Measurements from ENCODE around the gene UPK1A.
A peak's percentile ranks its signal among the peaks of the same experiment; 100 is the strongest.

UPK1A gene

DNA sequence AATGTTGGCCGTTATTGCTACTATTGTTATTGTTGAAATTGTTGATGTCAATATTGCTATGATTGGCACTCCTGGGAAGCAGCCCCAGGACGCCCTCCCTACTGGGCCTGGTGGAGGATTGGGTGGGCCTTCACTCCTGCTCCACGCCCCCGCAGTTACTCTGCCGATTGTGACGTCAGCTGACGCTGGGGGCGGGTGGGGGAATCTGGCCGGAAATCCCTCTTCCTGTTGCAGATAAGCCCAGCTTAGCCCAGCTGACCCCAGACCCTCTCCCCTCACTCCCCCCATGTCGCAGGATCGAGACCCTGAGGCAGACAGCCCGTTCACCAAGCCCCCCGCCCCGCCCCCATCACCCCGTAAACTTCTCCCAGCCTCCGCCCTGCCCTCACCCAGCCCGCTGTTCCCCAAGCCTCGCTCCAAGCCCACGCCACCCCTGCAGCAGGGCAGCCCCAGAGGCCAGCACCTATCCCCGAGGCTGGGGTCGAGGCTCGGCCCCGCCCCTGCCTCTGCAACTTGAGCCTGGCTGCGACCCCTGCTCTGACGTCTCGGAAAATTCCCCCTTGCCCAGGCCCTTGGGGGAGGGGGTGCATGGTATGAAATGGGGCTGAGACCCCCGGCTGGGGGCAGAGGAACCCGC, 24.7 kb upstream of the UPK1A start, which contains the start of gene ETV2:
ETV2 (plus strand) TSS at position 231 of the 637 bp plus-strand sequence. CDS start 716 bp downstream, outside the sequence.
- TF ChIP-seq CREB1 (IDR thresholded peaks at IDR 0.05; ENCODE audit: low read depth) = no peak
- TF ChIP-seq CEBPB (IDR thresholded peaks at IDR 0.05) = no peak
- TF ChIP-seq MAX (IDR thresholded peaks at IDR 0.05) = no peak
- no peak for TF ChIP-seq TAF1 (IDR thresholded peaks at IDR 0.05; ENCODE audit: low read depth)

DNA sequence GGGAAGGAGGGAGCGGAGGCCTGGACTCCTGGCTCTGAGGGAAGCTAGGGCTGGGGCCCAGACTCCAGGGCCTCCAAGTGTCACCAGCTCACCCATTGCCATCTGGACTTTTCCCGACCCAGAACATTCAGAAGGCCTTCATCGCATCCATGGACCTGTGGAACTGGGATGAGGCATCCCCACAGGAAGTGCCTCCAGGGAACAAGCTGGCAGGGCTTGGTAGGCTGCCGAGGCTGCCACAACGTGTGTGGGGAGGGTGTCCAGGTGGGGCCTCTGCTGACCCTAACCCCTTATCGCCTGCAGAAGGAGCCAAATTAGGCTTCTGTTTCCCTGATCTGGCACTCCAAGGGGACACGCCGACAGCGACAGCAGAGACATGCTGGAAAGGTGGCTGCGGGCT, 24.0 kb upstream of the UPK1A start:
- TF ChIP-seq CREB1 (IDR thresholded peaks at IDR 0.05; ENCODE audit: low read depth) = no peak
- no peak for TF ChIP-seq TAF1 (IDR thresholded peaks at IDR 0.05; ENCODE audit: low read depth)
- TF ChIP-seq TEAD4 (IDR thresholded peaks at IDR 0.05) = no peak
- no peak for TF ChIP-seq MAX (IDR thresholded peaks at IDR 0.05)
- TF ChIP-seq EP300 (IDR thresholded peaks at IDR 0.05; ENCODE audit: borderline replicate concordance) = no peak
- no peak for TF ChIP-seq CEBPB (IDR thresholded peaks at IDR 0.05)
- no peak for TF ChIP-seq YY1 (IDR thresholded peaks at IDR 0.05; ENCODE audit: low read depth)
- no peak for TF ChIP-seq FOXM1 (IDR thresholded peaks at IDR 0.05; ENCODE audit: borderline replicate concordance, low read depth)
- TF ChIP-seq EGR1 (IDR thresholded peaks at IDR 0.05) = no peak
- TF ChIP-seq ZBTB7A (IDR thresholded peaks at IDR 0.05; ENCODE audit: low read depth) = no peak
- TF ChIP-seq NFIC (IDR thresholded peaks at IDR 0.05) = no peak
- TF ChIP-seq TCF12 (IDR thresholded peaks at IDR 0.05; ENCODE audit: low read depth) = no peak

DNA sequence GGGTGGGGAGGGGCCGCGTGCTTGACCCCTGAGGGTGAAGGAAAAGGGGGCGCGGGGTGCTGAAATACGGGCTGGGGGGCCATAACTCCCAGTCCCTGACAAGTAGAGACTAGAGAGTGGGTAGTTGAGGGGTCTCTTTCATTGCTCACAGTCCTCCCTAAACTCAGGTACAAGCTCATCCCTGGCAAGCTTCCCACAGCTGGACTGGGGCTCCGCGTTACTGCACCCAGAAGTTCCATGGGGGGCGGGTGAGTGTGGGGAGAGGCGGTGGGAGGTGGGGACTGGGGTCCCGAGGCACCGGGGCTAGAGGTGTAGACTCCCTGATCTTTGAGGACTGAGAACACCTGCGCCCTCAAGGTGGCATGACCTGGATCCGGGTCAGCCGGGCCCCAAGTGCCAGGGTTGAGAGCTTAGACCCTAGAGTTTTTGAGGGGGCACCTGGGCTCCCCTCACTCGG, 23.5 kb upstream of the UPK1A start:
- TF ChIP-seq USF1 (IDR thresholded peaks at IDR 0.05) (no peak), TEAD4 (IDR thresholded peaks at IDR 0.05) (no peak), FOXM1 (IDR thresholded peaks at IDR 0.05; ENCODE audit: borderline replicate concordance, low read depth) (no peak), RAD21 (IDR thresholded peaks at IDR 0.05; ENCODE audit: low read depth) (no peak), EGR1 (IDR thresholded peaks at IDR 0.05) (no peak), MAX (IDR thresholded peaks at IDR 0.05) (no peak), TCF12 (IDR thresholded peaks at IDR 0.05; ENCODE audit: low read depth) (no peak), EP300 (IDR thresholded peaks at IDR 0.05; ENCODE audit: borderline replicate concordance) (no peak), CEBPB (IDR thresholded peaks at IDR 0.05) (no peak), TAF1 (IDR thresholded peaks at IDR 0.05; ENCODE audit: low read depth) (no peak), YY1 (IDR thresholded peaks at IDR 0.05; ENCODE audit: low read depth) (no peak), CREB1 (IDR thresholded peaks at IDR 0.05; ENCODE audit: low read depth) (no peak), ZBTB7A (IDR thresholded peaks at IDR 0.05; ENCODE audit: low read depth) (no peak), NFIC (IDR thresholded peaks at IDR 0.05) (no peak)
- TF ChIP-seq, protein P1, sequence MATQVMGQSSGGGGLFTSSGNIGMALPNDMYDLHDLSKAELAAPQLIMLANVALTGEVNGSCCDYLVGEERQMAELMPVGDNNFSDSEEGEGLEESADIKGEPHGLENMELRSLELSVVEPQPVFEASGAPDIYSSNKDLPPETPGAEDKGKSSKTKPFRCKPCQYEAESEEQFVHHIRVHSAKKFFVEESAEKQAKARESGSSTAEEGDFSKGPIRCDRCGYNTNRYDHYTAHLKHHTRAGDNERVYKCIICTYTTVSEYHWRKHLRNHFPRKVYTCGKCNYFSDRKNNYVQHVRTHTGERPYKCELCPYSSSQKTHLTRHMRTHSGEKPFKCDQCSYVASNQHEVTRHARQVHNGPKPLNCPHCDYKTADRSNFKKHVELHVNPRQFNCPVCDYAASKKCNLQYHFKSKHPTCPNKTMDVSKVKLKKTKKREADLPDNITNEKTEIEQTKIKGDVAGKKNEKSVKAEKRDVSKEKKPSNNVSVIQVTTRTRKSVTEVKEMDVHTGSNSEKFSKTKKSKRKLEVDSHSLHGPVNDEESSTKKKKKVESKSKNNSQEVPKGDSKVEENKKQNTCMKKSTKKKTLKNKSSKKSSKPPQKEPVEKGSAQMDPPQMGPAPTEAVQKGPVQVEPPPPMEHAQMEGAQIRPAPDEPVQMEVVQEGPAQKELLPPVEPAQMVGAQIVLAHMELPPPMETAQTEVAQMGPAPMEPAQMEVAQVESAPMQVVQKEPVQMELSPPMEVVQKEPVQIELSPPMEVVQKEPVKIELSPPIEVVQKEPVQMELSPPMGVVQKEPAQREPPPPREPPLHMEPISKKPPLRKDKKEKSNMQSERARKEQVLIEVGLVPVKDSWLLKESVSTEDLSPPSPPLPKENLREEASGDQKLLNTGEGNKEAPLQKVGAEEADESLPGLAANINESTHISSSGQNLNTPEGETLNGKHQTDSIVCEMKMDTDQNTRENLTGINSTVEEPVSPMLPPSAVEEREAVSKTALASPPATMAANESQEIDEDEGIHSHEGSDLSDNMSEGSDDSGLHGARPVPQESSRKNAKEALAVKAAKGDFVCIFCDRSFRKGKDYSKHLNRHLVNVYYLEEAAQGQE (IDR thresholded peaks at IDR 0.05; ENCODE audit: low read depth) = no peak

- peak; percentile 95 for TF ChIP-seq MAX (IDR thresholded peaks at IDR 0.05)
- TF ChIP-seq, protein P1 (IDR thresholded peaks at IDR 0.05; ENCODE audit: low read depth) = no peak
- peak; percentile 55; the same call in 1 of the 2 replicates for TF ChIP-seq EP300 (IDR thresholded peaks at IDR 0.05; ENCODE audit: borderline replicate concordance)
- no peak for TF ChIP-seq TEAD4 (IDR thresholded peaks at IDR 0.05)
- no peak; the same call in 1 of the 2 replicates for TF ChIP-seq ZBTB7A (IDR thresholded peaks at IDR 0.05; ENCODE audit: low read depth)
- no peak; the same call in 1 of the 2 replicates for TF ChIP-seq CREB1 (IDR thresholded peaks at IDR 0.05; ENCODE audit: low read depth)
- TF ChIP-seq USF1 (IDR thresholded peaks at IDR 0.05) = no peak
- no peak for TF ChIP-seq YY1 (IDR thresholded peaks at IDR 0.05; ENCODE audit: low read depth)
- TF ChIP-seq NFIC (IDR thresholded peaks at IDR 0.05) = peak; percentile 40
- TF ChIP-seq CEBPB (IDR thresholded peaks at IDR 0.05) = no peak
- TF ChIP-seq TCF12 (IDR thresholded peaks at IDR 0.05; ENCODE audit: low read depth) = no peak; the same call in 1 of the 2 replicates
- peak; percentile 77 for TF ChIP-seq TAF1 (IDR thresholded peaks at IDR 0.05; ENCODE audit: low read depth)
- no peak for TF ChIP-seq FOXM1 (IDR thresholded peaks at IDR 0.05; ENCODE audit: borderline replicate concordance, low read depth)
- TF ChIP-seq RAD21 (IDR thresholded peaks at IDR 0.05; ENCODE audit: low read depth) = no peak
- no peak for TF ChIP-seq EGR1 (IDR thresholded peaks at IDR 0.05)
These were observed 22.8 kb upstream of the UPK1A start for GRCh38 chr19:35643255-35644205.

All from Ishikawa (cell line).